B cell (primary cell): Measurements from ENCODE around the gene DPYSL4. TPM values are rescaled to one million over a fixed set of nuclear protein-coding genes. Genes with fewer than 3 reads are reported as not detected.

Source experiments
- ATAC-seq: fragments of 200-7000 bp; cut with Tn5 transposase; one replicate; pipeline ENCODE4 v1.10.0; 2021; ENCODE audit warnings: low read depth, mild to moderate bottlenecking, moderate number of reproducible peaks, moderate library complexity
- CTCF ChIA-PET: fragments of 350-600 bp; sonication (Branson Sonifier 250); formaldehyde crosslinking; loops from one replicate; lab custom pipeline; 2021; ENCODE audit warnings: antibody characterized with exemption, inconsistent platforms; lab: Charles Lee
- POLR2A ChIA-PET: fragments of 350-600 bp; sonication (Branson Sonifier 250); formaldehyde crosslinking; loops from one replicate; lab custom pipeline; 2021; ENCODE audit warnings: antibody characterized with exemption; lab: Charles Lee
- DNase-seq: peaks from one replicate; pipeline ENCODE4 v3.0.0; 2013
- H2AFZ ChIP-seq: 2 replicates; pipeline ENCODE4 v1.6.1; 2012; ENCODE audit warnings: mild to moderate bottlenecking, low read depth, low read length; ENCODE audit not compliant: insufficient read depth, poor library complexity, severe bottlenecking
- H3K27ac ChIP-seq, 2 donors: 1 replicate in 1 of 2; 2 replicates in 1 of 2; pipeline ENCODE4 v1.5.1; 2012 to 2013; ENCODE audit warnings: low read length in 2 of 2, mild to moderate bottlenecking in 2 of 2, moderate library complexity in 1 of 2
- H3K27me3 ChIP-seq, 4 experiments: fragments of 200-600 bp in 1 of 4; sonication (generic) in 1 of 4; replicated peaks in 1 of 4; 1 replicate in 2 of 4; 2 replicates in 2 of 4; pipeline versions ENCODE4 v1.6.1 to v1.7.0; 2013 to 2016; ENCODE audit warnings: low read length in 3 of 4, mild to moderate bottlenecking in 2 of 4, mixed read lengths in 1 of 4, moderate library complexity in 1 of 4; ENCODE audit not compliant: insufficient read depth in 4 of 4, control insufficient read depth in 3 of 4; ENCODE audit errors: control extremely low read depth in 1 of 4
- H3K36me3 ChIP-seq, 2 experiments: replicated peaks in 1 of 2; 1 replicate in 1 of 2; 2 replicates in 1 of 2; pipeline versions ENCODE4 v1.6.1 to v1.7.1; 2013; ENCODE audit warnings: low read length in 1 of 2; ENCODE audit not compliant: insufficient read depth in 2 of 2, control insufficient read depth in 1 of 2; ENCODE audit errors: control extremely low read depth in 1 of 2, extremely low read depth in 1 of 2
- H3K4me1 ChIP-seq, 2 donors: fragments of 200-600 bp in 1 of 2; sonication (generic) in 1 of 2; 1 replicate in 1 of 2; 2 replicates in 1 of 2; pipeline versions ENCODE4 v1.5.1 to v1.6.1; 2013 to 2017; ENCODE audit warnings: low read length in 2 of 2; ENCODE audit not compliant: control insufficient read depth in 2 of 2, insufficient read depth in 2 of 2
- H3K4me2 ChIP-seq: replicated peaks from 2 replicates; pipeline ENCODE3; 2012; ENCODE audit warnings: mild to moderate bottlenecking, low read depth, low read length; ENCODE audit not compliant: poor library complexity, severe bottlenecking
- H3K4me3 ChIP-seq, 5 experiments: fragments of 200-600 bp in 1 of 5; sonication (generic) in 1 of 5; 1 replicate in 3 of 5; 2 replicates in 2 of 5; pipeline versions ENCODE4 v1.5.1 to v1.7.0; 2011 to 2016; ENCODE audit warnings: low read length in 4 of 5, mild to moderate bottlenecking in 4 of 5, low read depth in 2 of 5, control low read depth in 1 of 5, moderate library complexity in 1 of 5; ENCODE audit not compliant: insufficient read depth in 1 of 5; ENCODE audit errors: control extremely low read depth in 1 of 5, extremely low read depth in 1 of 5
- H3K79me2 ChIP-seq: fragments of 200-600 bp; sonication (generic); one replicate; pipeline ENCODE4 v1.6.0; 2016; ENCODE audit warnings: low read length; ENCODE audit not compliant: control insufficient read depth, insufficient read depth
- H3K9ac ChIP-seq: fragments of 200-600 bp; sonication (generic); 2 replicates; pipeline ENCODE4 v1.6.1; 2017; ENCODE audit warnings: mild to moderate bottlenecking, low read length, moderate library complexity
- H3K9me3 ChIP-seq, 3 donors: one replicate each; pipeline versions ENCODE4 v1.6.1 to v1.7.1; 2013; ENCODE audit warnings: low read length in 2 of 3; ENCODE audit not compliant: control insufficient read depth in 2 of 3, insufficient read depth in 1 of 3; ENCODE audit errors: control extremely low read depth in 1 of 3
- H4K20me1 ChIP-seq: 2 replicates; pipeline ENCODE4 v1.6.0; 2012; ENCODE audit warnings: mild to moderate bottlenecking, low read length; ENCODE audit not compliant: insufficient read depth, control insufficient read depth, poor library complexity, severe bottlenecking
- H3K27ac Mint-ChIP-seq: one replicate; pipeline ENCODE4 v1.8.0; 2021; ENCODE audit warnings: mixed read lengths
- H3K27me3 Mint-ChIP-seq: one replicate; pipeline ENCODE4 v1.8.0; 2021; ENCODE audit warnings: mixed read lengths
- H3K4me1 Mint-ChIP-seq: one replicate; pipeline ENCODE4 v1.8.0; 2021; ENCODE audit warnings: mixed read lengths
- H3K4me3 Mint-ChIP-seq: one replicate; pipeline ENCODE4 v1.8.0; 2021; ENCODE audit warnings: mixed read lengths
- H3K9me3 Mint-ChIP-seq: one replicate; pipeline ENCODE4 v1.8.0; 2022; ENCODE audit warnings: mixed read lengths; ENCODE audit not compliant: insufficient read depth
- CTCF ChIP-seq: fragments of 200-600 bp; IDR thresholded peaks from one replicate; pipeline ENCODE4 v1.8.0; 2022; ENCODE audit warnings: antibody characterized with exemption, mild to moderate bottlenecking
- EZH2 ChIP-seq: IDR thresholded peaks from 2 replicates; pipeline ENCODE4 v1.6.1; 2012; ENCODE audit warnings: borderline replicate concordance, low read depth, mild to moderate bottlenecking, moderate library complexity, low read length; ENCODE audit not compliant: insufficient read depth, poor library complexity, severe bottlenecking
- WGBS: methylation state at CpG from one replicate; pipeline ENCODE4 v1.1.5; 2013; ENCODE audit warnings: missing lambda C conversion rate; ENCODE audit not compliant: insufficient coverage; 5-methylcytosine and 5-hydroxymethylcytosine counted together
- intact Hi-C: fragments of 100-400 bp; cut with micrococcal nuclease; formaldehyde crosslinking; loops from one replicate; pipeline ENCODE4 v1.10.0; 2022
- polyA plus RNA-seq: library from polyadenylated mRNA; depleted of rRNA; stranded (reverse); fragments of >200 nt; gene quantifications from 2 replicates; pipeline ENCODE4 v1.2.3, GENCODE V29; 2012
- total RNA-seq, 2 donors: library from RNA; stranded (reverse); fragments of 120-200 nt in 1 of 2; gene quantifications; 1 replicate in 1 of 2; 2 replicates in 1 of 2; pipeline versions ENCODE4 v1.2.3 to v1.2.4, GENCODE V29; 2013 to 2022

Gene DPYSL4
- total and polyA plus RNA-seq, 2 donors (not counting 1 experiment from before 2014, with no cell fraction given) = 0.03 to 0.22 TPM

GRCh38 chr10:132224343-132225072, 37.8 kb downstream of the DPYSL4 start:
- H3K27ac Mint-ChIP-seq = no peak overlapping the region
- CTCF ChIA-PET = interaction anchor here (0.6 to 3.8 kb wide), 3 partner anchors 128 to 296 kb away, joined by 3 to 21 read pairs (median 3); no protein-coding TSS in a partner anchor
- H3K4me1 ChIP-seq = peaks cover under 1 to 10% of the 10 kb centered on the region in 2 donors
- no peak overlapping the region for H3K4me3 ChIP-seq
- peaks cover 0 to 1% (median 0%) of the 10 kb centered on the region in 3 donors for H3K9me3 ChIP-seq
- intact Hi-C loops = no loop called here
- no peak overlapping the region for H3K9ac ChIP-seq
- DNase-seq (no peak), ATAC-seq (no peak)
- H3K4me2 ChIP-seq = no peak overlapping the region
- no peaks in the 10 kb centered on the region for H3K36me3 ChIP-seq
- H3K27me3 ChIP-seq = no peaks in the 10 kb centered on the region
- H2AFZ ChIP-seq = no peak overlapping the region
- 95% methylated on average over 16 of the region's 20 CpGs for WGBS
- H3K79me2 ChIP-seq = no peaks in the 10 kb centered on the region
- peaks cover 6% of the 10 kb centered on the region for H3K4me1 Mint-ChIP-seq
- H3K27ac ChIP-seq = no peak overlapping the region
- H4K20me1 ChIP-seq = no peaks in the 10 kb centered on the region
- H3K9me3 Mint-ChIP-seq = no peaks in the 10 kb centered on the region
- H3K4me3 Mint-ChIP-seq = no peak overlapping the region
- POLR2A ChIA-PET = interaction anchor here (0.6 kb wide), 1 partner anchor 148 kb away, joined by 5 read pairs; no protein-coding TSS in a partner anchor
- TF ChIP-seq CTCF (no peak), EZH2 (no peak)
- H3K27me3 Mint-ChIP-seq = no peaks in the 10 kb centered on the region
